BLaER1 (cell line): ENCODE results near the gene PTPRF.

ENCODE experiments used
- H3K27ac ChIP-seq: shearing (Covaris generic); formaldehyde crosslinking; 2 replicates; pipeline ENCODE4 v1.8.1; 2022
- H3K27me3 ChIP-seq: shearing (Covaris generic); formaldehyde crosslinking; 2 replicates; pipeline ENCODE4 v1.8.1; 2022
- H3K36me3 ChIP-seq: shearing (Covaris generic); formaldehyde crosslinking; 2 replicates; pipeline ENCODE4 v1.8.1; 2022
- H3K4me1 ChIP-seq: shearing (Covaris generic); formaldehyde crosslinking; 2 replicates; pipeline ENCODE4 v1.8.1; 2022
- H3K4me2 ChIP-seq: shearing (Covaris generic); formaldehyde crosslinking; 2 replicates; pipeline ENCODE4 v1.8.1; 2022
- H3K4me3 ChIP-seq: shearing (Covaris generic); formaldehyde crosslinking; 2 replicates; pipeline ENCODE4 v1.8.1; 2022
- H3K9ac ChIP-seq: shearing (Covaris generic); formaldehyde crosslinking; 2 replicates; pipeline ENCODE4 v1.8.1; 2022
- H3K9me3 ChIP-seq: shearing (Covaris generic); formaldehyde crosslinking; 2 replicates; pipeline ENCODE4 v1.8.1; 2022
- H4K20me1 ChIP-seq: shearing (Covaris generic); formaldehyde crosslinking; 2 replicates; pipeline ENCODE4 v1.8.1; 2022
- Cebpa-rat ChIP-seq: shearing (Covaris generic); IDR thresholded peaks from 2 replicates; pipeline ENCODE4 v1.8.1; 2022

PTPRF gene

GRCh38 chr1:43587001-43587400 lies 56.3 kb downstream of the PTPRF start:
- peaks cover 9% of the 10 kb centered on the region for H3K4me1 ChIP-seq
- H3K9me3 ChIP-seq, result no peaks in the 10 kb centered on the region
- no peak overlapping the region for H3K4me3 ChIP-seq
- TF ChIP-seq Cebpa-rat, result no peak
- H3K27ac ChIP-seq, result no peak overlapping the region
- no peak overlapping the region for H3K9ac ChIP-seq
- H3K4me2 ChIP-seq, result no peak overlapping the region
- H3K36me3 ChIP-seq, result peaks cover 70% of the 10 kb centered on the region
- no peaks in the 10 kb centered on the region for H4K20me1 ChIP-seq
- H3K27me3 ChIP-seq, result no peaks in the 10 kb centered on the region

- H3K9ac ChIP-seq, result no peak overlapping the region
- H3K27ac ChIP-seq, result no peak overlapping the region
- H3K4me3 ChIP-seq, result no peak overlapping the region
- no peak for TF ChIP-seq Cebpa-rat
- H3K4me1 ChIP-seq, result peaks cover 6% of the 10 kb centered on the region; the same call in 1 of the 2 replicates
- H3K4me2 ChIP-seq, result no peak overlapping the region
- H3K27me3 ChIP-seq, result no peaks in the 10 kb centered on the region
- peaks cover 70% of the 10 kb centered on the region for H3K36me3 ChIP-seq
- no peaks in the 10 kb centered on the region for H3K9me3 ChIP-seq
- H4K20me1 ChIP-seq, result no peaks in the 10 kb centered on the region
Measured at GRCh38 chr1:43587594-43587993, 56.9 kb downstream of the PTPRF start.

- H3K9ac ChIP-seq, result no peak overlapping the region
- no peak for TF ChIP-seq Cebpa-rat
- H3K4me2 ChIP-seq, result no peak overlapping the region
- H3K4me3 ChIP-seq, result no peak overlapping the region
- H3K27ac ChIP-seq, result no peak overlapping the region
- H3K36me3 ChIP-seq, result peaks cover 67% of the 10 kb centered on the region
- H3K27me3 ChIP-seq, result no peaks in the 10 kb centered on the region
- no peaks in the 10 kb centered on the region for H4K20me1 ChIP-seq
- H3K4me1 ChIP-seq, result peaks cover 6% of the 10 kb centered on the region; the same call in 1 of the 2 replicates
- no peaks in the 10 kb centered on the region for H3K9me3 ChIP-seq
Measured at GRCh38 chr1:43588592-43588991, 57.9 kb downstream of the PTPRF start.

- no peaks in the 10 kb centered on the region for H4K20me1 ChIP-seq
- no peak overlapping the region for H3K4me3 ChIP-seq
- peaks cover 6% of the 10 kb centered on the region; the same call in 1 of the 2 replicates for H3K4me1 ChIP-seq
- H3K4me2 ChIP-seq, result no peak overlapping the region
- no peak for TF ChIP-seq Cebpa-rat
- H3K27ac ChIP-seq, result no peak overlapping the region
- H3K9ac ChIP-seq, result no peak overlapping the region
- H3K36me3 ChIP-seq, result peaks cover 76% of the 10 kb centered on the region
- H3K9me3 ChIP-seq, result no peaks in the 10 kb centered on the region
- H3K27me3 ChIP-seq, result no peaks in the 10 kb centered on the region
Measured at GRCh38 chr1:43590388-43590925, 59.8 kb downstream of the PTPRF start.

- no peaks in the 10 kb centered on the region for H3K27me3 ChIP-seq
- no peaks in the 10 kb centered on the region for H4K20me1 ChIP-seq
- H3K4me3 ChIP-seq, result no peak overlapping the region
- H3K4me1 ChIP-seq, result peaks cover 6% of the 10 kb centered on the region; the same call in 1 of the 2 replicates
- peaks cover 76% of the 10 kb centered on the region for H3K36me3 ChIP-seq
- H3K4me2 ChIP-seq, result no peak overlapping the region
- H3K9me3 ChIP-seq, result no peaks in the 10 kb centered on the region
- TF ChIP-seq Cebpa-rat, result no peak
- no peak overlapping the region for H3K27ac ChIP-seq
- no peak overlapping the region for H3K9ac ChIP-seq
Measured at GRCh38 chr1:43591181-43591580, 60.5 kb downstream of the PTPRF start.

- Histone ChIP-seq H4K20me1 (no peaks in the 10 kb centered on the region), H3K27me3 (no peaks in the 10 kb centered on the region), H3K4me3 (no peak overlapping the region), H3K36me3 (peaks cover 73% of the 10 kb centered on the region), H3K4me2 (no peak overlapping the region), H3K9ac (no peak overlapping the region; the same call in 1 of the 2 replicates), H3K9me3 (no peaks in the 10 kb centered on the region), H3K27ac (no peak overlapping the region), H3K4me1 (peaks cover 6% of the 10 kb centered on the region; the same call in 1 of the 2 replicates)
- no peak for TF ChIP-seq Cebpa-rat
Measured at GRCh38 chr1:43592051-43592665, 61.5 kb downstream of the PTPRF start.

GRCh38 chr1:43592974-43593683 lies 62.4 kb downstream of the PTPRF start:
- H3K9ac ChIP-seq, result no peak overlapping the region
- H3K4me1 ChIP-seq, result peaks cover 6% of the 10 kb centered on the region; the same call in 1 of the 2 replicates
- no peaks in the 10 kb centered on the region for H4K20me1 ChIP-seq
- H3K27me3 ChIP-seq, result no peaks in the 10 kb centered on the region
- peaks cover 72% of the 10 kb centered on the region for H3K36me3 ChIP-seq
- no peak overlapping the region for H3K4me2 ChIP-seq
- no peaks in the 10 kb centered on the region for H3K9me3 ChIP-seq
- H3K4me3 ChIP-seq, result no peak overlapping the region
- no peak overlapping the region for H3K27ac ChIP-seq
- TF ChIP-seq Cebpa-rat, result no peak

- peaks cover 58% of the 10 kb centered on the region for H3K36me3 ChIP-seq
- no peak overlapping the region for H3K4me3 ChIP-seq
- no peaks in the 10 kb centered on the region for H3K9me3 ChIP-seq
- H3K27ac ChIP-seq, result no peak overlapping the region
- no peak overlapping the region for H3K4me2 ChIP-seq
- no peak for TF ChIP-seq Cebpa-rat
- H3K4me1 ChIP-seq, result peaks cover 5% of the 10 kb centered on the region; the same call in 1 of the 2 replicates
- no peak overlapping the region for H3K9ac ChIP-seq
- no peaks in the 10 kb centered on the region for H4K20me1 ChIP-seq
- H3K27me3 ChIP-seq, result no peaks in the 10 kb centered on the region
Measured at GRCh38 chr1:43596579-43596978, 65.9 kb downstream of the PTPRF start.

GRCh38 chr1:43597028-43597427 lies 66.3 kb downstream of the PTPRF start:
- Histone ChIP-seq H3K9ac (no peak overlapping the region), H4K20me1 (no peaks in the 10 kb centered on the region), H3K27me3 (no peaks in the 10 kb centered on the region), H3K27ac (no peak overlapping the region), H3K9me3 (no peaks in the 10 kb centered on the region), H3K4me1 (peaks cover under 1% of the 10 kb centered on the region; the same call in 1 of the 2 replicates), H3K4me3 (no peak overlapping the region), H3K4me2 (no peak overlapping the region), H3K36me3 (peaks cover 54% of the 10 kb centered on the region)
- TF ChIP-seq Cebpa-rat, result no peak

GRCh38 chr1:43597721-43598120 lies 67.0 kb downstream of the PTPRF start:
- no peaks in the 10 kb centered on the region for H3K4me1 ChIP-seq
- no peak overlapping the region for H3K9ac ChIP-seq
- no peaks in the 10 kb centered on the region for H3K9me3 ChIP-seq
- peaks cover 47% of the 10 kb centered on the region for H3K36me3 ChIP-seq
- H3K4me3 ChIP-seq, result no peak overlapping the region
- TF ChIP-seq Cebpa-rat, result no peak
- no peaks in the 10 kb centered on the region for H4K20me1 ChIP-seq
- no peaks in the 10 kb centered on the region for H3K27me3 ChIP-seq
- no peak overlapping the region for H3K27ac ChIP-seq
- no peak overlapping the region for H3K4me2 ChIP-seq
